ENCODE results near the gene SYPL2.

SYPL2 gene

GRCh38 chr1:109508873-109509175, 42.5 kb downstream of the SYPL2 start:
- Histone ChIP-seq H3F3A (ENCODE audit: low read depth) (no peaks in the 10 kb centered on the region), H2AFZ (ENCODE audit: low read length) (no peak overlapping the region), H3K27me3 (ENCODE audit: insufficient read depth, low read length, poor library complexity, severe bottlenecking) (no peaks in the 10 kb centered on the region), H3K9me2 (replicated peaks; ENCODE audit: low read depth, low read length) (no peaks in the 10 kb centered on the region), H3K4me3 (ENCODE audit: low read length, poor library complexity, severe bottlenecking) (no peak overlapping the region), H3K9ac (ENCODE audit: low read depth, low read length, poor library complexity, severe bottlenecking) (no peak overlapping the region), H3K79me2 (ENCODE audit: insufficient read depth, low read length) (no peaks in the 10 kb centered on the region), H3K36me3 (ENCODE audit: insufficient read depth, low read length) (no peaks in the 10 kb centered on the region), H4K20me1 (ENCODE audit: insufficient read depth, low read length, poor library complexity, severe bottlenecking) (no peaks in the 10 kb centered on the region), H3K9me3 (ENCODE audit: insufficient read depth, low read depth, low read length) (no peaks in the 10 kb centered on the region), H3K4me1 (ENCODE audit: insufficient read depth, low read length, poor library complexity, severe bottlenecking) (peaks cover 5% of the 10 kb centered on the region), H3K4me2 (ENCODE audit: low read depth, low read length, poor library complexity, severe bottlenecking) (no peak overlapping the region)
- TF ChIP-seq CTCF (conservative IDR thresholded peaks at IDR 0.05; ENCODE audit: low read length) (no peak), EZH2phosphoT487 (IDR thresholded peaks at IDR 0.05; ENCODE audit: borderline replicate concordance) (no peak)

GRCh38 chr1:109509176-109510134, 43.1 kb downstream of the SYPL2 start, which contains the start of gene AMIGO1:
Gene AMIGO1, minus strand, starts transcription at chr1:109509727. Its CDS starts 815 bp downstream, at chr1:109508912.
- Histone ChIP-seq H3K27me3 (ENCODE audit: insufficient read depth, low read length, poor library complexity, severe bottlenecking) (no peaks in the 10 kb centered on the region), H3K9me3 (ENCODE audit: insufficient read depth, low read depth, low read length) (no peaks in the 10 kb centered on the region), H3K4me3 (ENCODE audit: low read length, poor library complexity, severe bottlenecking) (peak within 1 kb of the TSS; percentile 68)

GRCh38 chr1:109513110-109513710, 46.9 kb downstream of the SYPL2 start:
- Histone ChIP-seq H3F3A (ENCODE audit: low read depth) (no peaks in the 10 kb centered on the region), H4K20me1 (ENCODE audit: insufficient read depth, low read length, poor library complexity, severe bottlenecking) (no peaks in the 10 kb centered on the region), H2AFZ (ENCODE audit: low read length) (no peak overlapping the region), H3K36me3 (ENCODE audit: insufficient read depth, low read length) (no peaks in the 10 kb centered on the region), H3K4me2 (ENCODE audit: low read depth, low read length, poor library complexity, severe bottlenecking) (no peak overlapping the region), H3K9me3 (ENCODE audit: insufficient read depth, low read depth, low read length) (no peaks in the 10 kb centered on the region), H3K4me1 (ENCODE audit: insufficient read depth, low read length, poor library complexity, severe bottlenecking) (peaks cover 5% of the 10 kb centered on the region), H3K27me3 (ENCODE audit: insufficient read depth, low read length, poor library complexity, severe bottlenecking) (no peaks in the 10 kb centered on the region), H3K9ac (ENCODE audit: low read depth, low read length, poor library complexity, severe bottlenecking) (no peak overlapping the region), H3K4me3 (ENCODE audit: low read length, poor library complexity, severe bottlenecking) (no peak overlapping the region), H3K79me2 (ENCODE audit: insufficient read depth, low read length) (no peaks in the 10 kb centered on the region), H3K9me2 (replicated peaks; ENCODE audit: low read depth, low read length) (no peaks in the 10 kb centered on the region)
- no peak for TF ChIP-seq CTCF (conservative IDR thresholded peaks at IDR 0.05; ENCODE audit: low read length)
- no peak for TF ChIP-seq EZH2phosphoT487 (IDR thresholded peaks at IDR 0.05; ENCODE audit: borderline replicate concordance)

More at GRCh38 chr1:109509176-109510134, 43.1 kb downstream of the SYPL2 start, which contains the start of gene AMIGO1:
- Histone ChIP-seq H3F3A (ENCODE audit: low read depth) (no peaks in the 10 kb centered on the region), H3K9me2 (replicated peaks; ENCODE audit: low read depth, low read length) (no peaks in the 10 kb centered on the region), H3K4me1 (ENCODE audit: insufficient read depth, low read length, poor library complexity, severe bottlenecking) (peaks cover 5% of the 10 kb centered on the region), H4K20me1 (ENCODE audit: insufficient read depth, low read length, poor library complexity, severe bottlenecking) (no peaks in the 10 kb centered on the region), H3K36me3 (ENCODE audit: insufficient read depth, low read length) (no peaks in the 10 kb centered on the region), H3K4me2 (ENCODE audit: low read depth, low read length, poor library complexity, severe bottlenecking) (peak within 1 kb of the TSS; percentile 72), H3K9ac (ENCODE audit: low read depth, low read length, poor library complexity, severe bottlenecking) (no peak within 1 kb of the TSS), H3K79me2 (ENCODE audit: insufficient read depth, low read length) (no peaks in the 10 kb centered on the region), H2AFZ (ENCODE audit: low read length) (peak within 1 kb of the TSS; percentile 93)
- TF ChIP-seq CTCF (conservative IDR thresholded peaks at IDR 0.05; ENCODE audit: low read length) (no peak), EZH2phosphoT487 (IDR thresholded peaks at IDR 0.05; ENCODE audit: borderline replicate concordance) (no peak)

All from Loucy (cell line).